Endothelial cell of umbilical vein (primary cell): ENCODE data around the gene RFX2. TPM values are rescaled to one million over a fixed set of nuclear protein-coding genes. Genes with fewer than 3 reads are reported as not detected.

Source experiments
- BruUV-seq: library from RNA; stranded (reverse); fragments of 400-500 nt; replicated peaks from 2 replicates; lab custom pipeline; 2021; lab: Mats Ljungman, UMichigan
- CTCF ChIA-PET: fragments of 300-600, 350-600 bp; sonication (Branson Sonifier 250); formaldehyde crosslinking; loops from one replicate; lab custom pipeline; 2021; ENCODE audit warnings: antibody characterized with exemption, inconsistent platforms; lab: Charles Lee
- POLR2A ChIA-PET: fragments of 300-600, 350-600 bp; sonication (Branson Sonifier 250); formaldehyde crosslinking; loops from one replicate; lab custom pipeline; 2021; ENCODE audit warnings: antibody characterized with exemption, inconsistent platforms; lab: Charles Lee
- DNase-seq: peaks from one replicate; pipeline ENCODE4 v3.0.0-alpha.2; 2011; ENCODE audit warnings: low read depth, low spot score
- FAIRE-seq: peaks from 2 replicates; lab custom pipeline; 2011; peaks lifted over from hg19 to GRCh38; lab: Jason Lieb, UNC
- H2AFZ ChIP-seq: 2 replicates; pipeline ENCODE4 v1.6.0; 2012; ENCODE audit warnings: low read depth, low read length, control low read depth, inconsistent platforms
- H3K27ac ChIP-seq: 2 replicates; pipeline ENCODE4 v1.5.1; 2011; ENCODE audit warnings: low read depth, mild to moderate bottlenecking, control low read depth, low read length, moderate library complexity; ENCODE audit not compliant: insufficient read depth
- H3K27me3 ChIP-seq, 2 experiments: 2 replicates each; pipeline versions ENCODE4 v1.6.0 to v1.6.1; 2011; ENCODE audit warnings: low read length in 2 of 2, mixed read lengths in 1 of 2; ENCODE audit not compliant: control insufficient read depth in 2 of 2, insufficient read depth in 2 of 2
- H3K36me3 ChIP-seq, 2 experiments: 2 replicates in 1 of 2; 3 replicates in 1 of 2; pipeline ENCODE4 v1.5.1; 2011; ENCODE audit warnings: low read length in 2 of 2, mild to moderate bottlenecking in 1 of 2, moderate library complexity in 1 of 2; ENCODE audit not compliant: control insufficient read depth in 2 of 2, insufficient read depth in 2 of 2; ENCODE audit errors: extremely low read depth in 1 of 2
- H3K4me1 ChIP-seq: 3 replicates; pipeline ENCODE4 v1.5.1; 2011; ENCODE audit warnings: mild to moderate bottlenecking, low read length; ENCODE audit not compliant: control insufficient read depth, insufficient read depth; ENCODE audit errors: extremely low read depth
- H3K4me2 ChIP-seq: 2 replicates; pipeline ENCODE4 v1.6.1; 2011; ENCODE audit warnings: low read length, control low read depth, mixed read lengths; ENCODE audit not compliant: insufficient read depth
- H3K4me3 ChIP-seq, 3 experiments: fragments of 200-600 bp in 1 of 3; sonication (generic), shearing (Covaris generic) in 1 of 3; replicated peaks in 1 of 3; 2 replicates each; pipeline ENCODE4 v1.5.1; 2011 to 2016; ENCODE audit warnings: control low read depth in 3 of 3, low read length in 3 of 3, mild to moderate bottlenecking in 2 of 3, inconsistent platforms in 1 of 3, low read depth in 1 of 3, moderate library complexity in 1 of 3; ENCODE audit not compliant: insufficient read depth in 1 of 3
- H3K79me2 ChIP-seq: 2 replicates; pipeline ENCODE4 v1.6.0; 2012; ENCODE audit warnings: low read length, inconsistent platforms; ENCODE audit not compliant: control insufficient read depth, insufficient read depth
- H3K9ac ChIP-seq: replicated peaks from 2 replicates; pipeline ENCODE3; 2011; ENCODE audit warnings: low read length, control low read depth; ENCODE audit not compliant: insufficient read depth; ENCODE audit errors: extremely low read depth
- H3K9me1 ChIP-seq: replicated peaks from 3 replicates; pipeline ENCODE4 v1.6.0; 2011; ENCODE audit warnings: mild to moderate bottlenecking, low read length; ENCODE audit not compliant: control insufficient read depth, insufficient read depth; ENCODE audit errors: extremely low read depth
- H3K9me3 ChIP-seq: replicated peaks from 2 replicates; pipeline ENCODE4 v1.5.1; 2012; ENCODE audit warnings: low read length, inconsistent platforms; ENCODE audit not compliant: control insufficient read depth, insufficient read depth
- H4K20me1 ChIP-seq: replicated peaks from 2 replicates; pipeline ENCODE3; 2011; ENCODE audit warnings: mild to moderate bottlenecking, low read length; ENCODE audit not compliant: control insufficient read depth, insufficient read depth; ENCODE audit errors: extremely low read depth
- CTCF ChIP-seq, 2 donors: IDR thresholded peaks; 1 replicate in 1 of 2; 2 replicates in 1 of 2; pipeline ENCODE4 v1.5.1; 2011; ENCODE audit warnings: low read length in 2 of 2, mild to moderate bottlenecking in 2 of 2, moderate library complexity in 2 of 2, control low read depth in 1 of 2, inconsistent platforms in 1 of 2, low read depth in 1 of 2; ENCODE audit not compliant: insufficient read depth in 1 of 2; ENCODE audit errors: extremely low read depth in 1 of 2
- EZH2 ChIP-seq: IDR thresholded peaks from 2 replicates; pipeline ENCODE4 v1.6.1; 2012; ENCODE audit warnings: borderline replicate concordance, low read depth, mild to moderate bottlenecking, moderate library complexity, low read length, inconsistent platforms; ENCODE audit not compliant: severe bottlenecking
- FOS ChIP-seq: IDR thresholded peaks from 2 replicates; pipeline ENCODE4 v1.6.1; 2011; ENCODE audit warnings: mild to moderate bottlenecking, low read length, moderate library complexity, borderline replicate concordance; ENCODE audit not compliant: insufficient read depth
- GATA2 ChIP-seq: IDR thresholded peaks from 2 replicates; pipeline ENCODE4 v1.7.0; 2011; ENCODE audit warnings: low read depth, mild to moderate bottlenecking, moderate library complexity, mixed read lengths, low read length; ENCODE audit not compliant: insufficient read length, insufficient read depth
- JUN ChIP-seq: IDR thresholded peaks from 2 replicates; pipeline ENCODE4 v1.6.1; 2011; ENCODE audit warnings: borderline replicate concordance, low read depth; ENCODE audit not compliant: insufficient read length, insufficient read depth
- MAX ChIP-seq: IDR thresholded peaks from 2 replicates; pipeline ENCODE4 v1.6.1; 2011; ENCODE audit not compliant: insufficient read depth, insufficient read length
- MYC ChIP-seq: IDR thresholded peaks from one replicate; pipeline ENCODE4 v1.6.1; 2011; ENCODE audit warnings: mild to moderate bottlenecking, low read depth, low read length
- POLR2A ChIP-seq: IDR thresholded peaks from 2 replicates; pipeline ENCODE4 v1.6.1; 2012; ENCODE audit warnings: low read depth, mild to moderate bottlenecking, control low read depth, low read length
- POLR2AphosphoS5 ChIP-seq: IDR thresholded peaks from 2 replicates; pipeline ENCODE4 v1.6.1; 2012; ENCODE audit warnings: low read depth, mild to moderate bottlenecking, control low read depth, low read length, moderate library complexity; ENCODE audit not compliant: insufficient read depth
- dilution Hi-C: fragments of 300-500 bp; cut with MboI; formaldehyde crosslinking; loops from one replicate; pipeline ENCODE4 v1.15.0; 2019; ENCODE audit warnings: low sequenced_read_pairs; ENCODE audit not compliant: extremely low pct_ligation_motif_present
- intact Hi-C: fragments of 100-400 bp; cut with micrococcal nuclease; formaldehyde crosslinking; loops from one replicate; pipeline ENCODE4 v1.10.0; 2022
- polyA plus RNA-seq, 4 experiments: library from polyadenylated mRNA; depleted of rRNA in 3 of 4; stranded (reverse) in 3 of 4; unstranded in 1 of 4; fragments of >200 nt; gene quantifications; 2 replicates each; pipeline versions ENCODE4 v1.2.1 to v1.2.3, GENCODE V29; 2011 to 2012; ENCODE audit warnings: missing spikeins in 1 of 4
- total RNA-seq: library from RNA; stranded (reverse); gene quantifications from 2 replicates; pipeline ENCODE4 v1.2.3, GENCODE V29; 2021

The RFX2 gene
- total and polyA plus RNA-seq, 2 donors (not counting 3 experiments of a cell fraction or from before 2014, with no cell fraction given): 16.1 to 19.0 TPM

GRCh38 chr19:6023085-6023682 lies 87.1 kb downstream of the RFX2 start:
- ChIA-PET POLR2A (interaction anchor here (1.7 kb wide), 1 partner anchor 10 kb away, joined by 6 read pairs; no protein-coding TSS in a partner anchor), CTCF (interaction anchor here (0.8 to 3.5 kb wide), 25 partner anchors 9 to 303 kb away, joined by 3 to 304 read pairs (median 7); partner anchors contain the start of genes NRTN, RANBP3 and VMAC)
- peak; percentile 84 for FAIRE-seq
- TF ChIP-seq FOS: peak; percentile 66
- TF ChIP-seq GATA2: peak; percentile 49
- no peak for TF ChIP-seq POLR2A
- TF ChIP-seq MAX: peak; percentile 14
- dilution Hi-C loops (no loop called here), intact Hi-C loops (loop anchor here (5.0 kb wide), 1 partner anchor 121 kb away; the partner anchor contains the start of genes NDUFA11 and VMAC)
- Histone ChIP-seq H3K27me3 (no peaks in the 10 kb centered on the region), H2AFZ (peak overlapping the region; percentile 33), H3K4me2 (no peak overlapping the region), H3K9me3 (no peaks in the 10 kb centered on the region), H3K36me3 (no peaks in the 10 kb centered on the region), H3K4me1 (peaks cover 12% of the 10 kb centered on the region), H3K79me2 (no peaks in the 10 kb centered on the region), H4K20me1 (no peaks in the 10 kb centered on the region), H3K9ac (peak overlapping the region; percentile 22), H3K9me1 (no peaks in the 10 kb centered on the region), H3K4me3 (no peak overlapping the region), H3K27ac (peak overlapping the region; percentile 70)
- no TSS peak for BruUV-seq
- DNase-seq: peak; percentile 62

GRCh38 chr19:6022570-6023064 lies 87.7 kb downstream of the RFX2 start:
- peak overlapping the region; percentile 70 for H3K27ac ChIP-seq
- BruUV-seq: no TSS peak
- POLR2A ChIA-PET: interaction anchor here (1.7 kb wide), 1 partner anchor 10 kb away, joined by 6 read pairs; no protein-coding TSS in a partner anchor
- DNase-seq (no peak), FAIRE-seq (no peak)
- no peaks in the 10 kb centered on the region for H3K9me3 ChIP-seq
- H3K27me3 ChIP-seq: no peaks in the 10 kb centered on the region
- dilution Hi-C loops (no loop called here), intact Hi-C loops (loop anchor here (1.0 to 5.0 kb wide), 4 partner anchors 35 to 218 kb away; partner anchors contain the start of genes NDUFA11 and VMAC)
- H3K4me2 ChIP-seq: no peak overlapping the region
- CTCF ChIA-PET: interaction anchor here (0.8 to 3.5 kb wide), 44 partner anchors 9 to 350 kb away, joined by 3 to 304 read pairs (median 5); partner anchors contain the start of genes ALKBH7, NRTN, RANBP3 and VMAC
- H3K9ac ChIP-seq: peak overlapping the region; percentile 22
- H3K4me1 ChIP-seq: peaks cover 12% of the 10 kb centered on the region
- no peaks in the 10 kb centered on the region for H4K20me1 ChIP-seq
- no peaks in the 10 kb centered on the region for H3K36me3 ChIP-seq
- TF ChIP-seq POLR2A (no peak), CTCF (IDR thresholded peaks at IDR 0.05; ENCODE audit: extremely low read depth in 1 of 2, insufficient read depth in 1 of 2, low read depth in 1 of 2, low read length in 2 of 2) (no peak), GATA2 (no peak), JUN (no peak), FOS (no peak), EZH2 (no peak), MYC (no peak), MAX (no peak), POLR2AphosphoS5 (no peak)
- no peaks in the 10 kb centered on the region for H3K9me1 ChIP-seq
- H3K79me2 ChIP-seq: no peaks in the 10 kb centered on the region
- no peak overlapping the region for H2AFZ ChIP-seq
- no peak overlapping the region for H3K4me3 ChIP-seq
